ENCODE measurements around the gene RUSC1. TPM values are rescaled to one million over a fixed set of nuclear protein-coding genes. Genes with fewer than 3 reads are reported as not detected.

The RUSC1 gene
- total and polyA plus RNA-seq, 2 of the 8 experiments (the other 6 are each of a cell fraction or from before 2014, with no cell fraction given): 54.6 to 90.4 TPM

DNA sequence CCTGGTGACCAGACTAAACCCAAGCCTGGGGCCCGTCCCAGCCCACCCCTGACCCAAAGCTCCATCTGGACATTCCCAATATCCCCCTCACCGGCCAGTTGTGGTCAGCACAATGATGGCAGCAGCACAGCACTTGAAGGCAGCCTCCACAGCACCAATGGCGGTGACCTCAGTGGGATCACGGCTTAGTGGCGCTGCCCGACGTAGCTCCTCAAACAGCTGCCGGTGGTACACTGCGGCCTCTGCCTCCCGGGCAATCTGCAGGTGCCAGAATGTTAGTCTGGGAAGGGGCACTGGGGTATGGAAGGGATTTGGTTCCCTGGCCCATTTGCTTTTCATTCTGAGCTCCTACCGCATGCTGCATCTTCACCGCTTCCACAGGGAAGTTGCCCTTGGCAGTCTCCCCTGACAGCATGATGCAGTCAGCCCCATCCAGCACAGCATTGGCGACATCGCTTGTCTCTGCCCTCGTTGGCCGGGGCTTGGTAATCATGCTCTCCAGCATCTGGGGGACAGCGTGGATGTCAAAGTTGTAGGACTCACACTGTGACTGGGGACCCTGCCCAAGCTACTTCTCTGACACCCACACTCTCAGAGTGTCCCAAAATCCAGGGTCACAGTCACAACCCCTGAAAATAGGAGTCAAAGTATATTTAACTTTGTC lies 27.5 kb upstream of the RUSC1 start (continued):
- TF ChIP-seq SRF (IDR thresholded peaks at IDR 0.05; ENCODE audit: low read depth, low read length): no peak
- no peak for TF ChIP-seq BRCA1 (IDR thresholded peaks at IDR 0.05; ENCODE audit: low read depth, low read length)
- TF ChIP-seq KDM1A (IDR thresholded peaks at IDR 0.05; ENCODE audit: borderline replicate concordance, low read length): no peak
